Peyer's patch (tissue), 4 donors: ENCODE data around the gene DDX27. TPM values are rescaled to one million over a fixed set of nuclear protein-coding genes. Genes with fewer than 3 reads are reported as not detected.

Experiments used
- DNase-seq, 3 donors: peaks; one replicate each; pipeline ENCODE4 v3.0.0-alpha.2; 2017 to 2019
- H3K27ac ChIP-seq, 4 donors: fragments of 200-600 bp; sonication (generic); one replicate each; pipeline ENCODE4 v1.5.1; 2016 to 2019
- H3K27me3 ChIP-seq, 2 donors: fragments of 200-600 bp; sonication (generic); one replicate each; pipeline ENCODE4 v1.5.1; 2019
- H3K36me3 ChIP-seq, 3 donors: fragments of 200-600 bp; sonication (generic); one replicate each; pipeline ENCODE4 v1.5.1; 2016 to 2019
- H3K4me1 ChIP-seq, 4 donors: fragments of 200-600 bp; sonication (generic); one replicate each; pipeline ENCODE4 v1.5.1; 2016 to 2019
- H3K4me3 ChIP-seq, 4 donors: fragments of 200-600 bp; sonication (generic); 1 replicate in 3 of 4; 2 replicates in 1 of 4; pipeline ENCODE4 v1.5.1; 2016 to 2019; ENCODE audit warnings: mild to moderate bottlenecking in 1 of 4
- H3K9me3 ChIP-seq, 4 donors: fragments of 200-600 bp; sonication (generic); one replicate each; pipeline ENCODE4 v1.5.1; 2016 to 2019; ENCODE audit warnings: mild to moderate bottlenecking in 1 of 4
- POLR2A ChIP-seq, 2 donors: fragments of 450-650 bp; IDR thresholded peaks; one replicate each; pipeline ENCODE4 v1.5.1; 2017; ENCODE audit warnings: antibody characterized with exemption in 2 of 2, mild to moderate bottlenecking in 2 of 2, moderate library complexity in 2 of 2
- total RNA-seq, 4 donors: library from RNA; depleted of rRNA; stranded (reverse); fragments of >200 nt; gene quantifications; one replicate each; pipeline ENCODE4 v1.1.0, GENCODE V29; 2016
- TF ChIP-seq, protein P1 (sequence below), 6 experiments: fragments of 450-650 bp in 4 of 6; fragments of 200-600 bp in 2 of 6; sonication (generic) in 1 of 6; IDR thresholded peaks; one replicate each; pipeline ENCODE4 v1.5.1; 2017 to 2019; ENCODE audit warnings: antibody characterized with exemption in 6 of 6, mild to moderate bottlenecking in 3 of 6, moderate library complexity in 1 of 6

The DDX27 gene
- total RNA-seq, 4 donors from 2014 or later: 23.1 to 81.7 (median 39.2) TPM

DNA sequence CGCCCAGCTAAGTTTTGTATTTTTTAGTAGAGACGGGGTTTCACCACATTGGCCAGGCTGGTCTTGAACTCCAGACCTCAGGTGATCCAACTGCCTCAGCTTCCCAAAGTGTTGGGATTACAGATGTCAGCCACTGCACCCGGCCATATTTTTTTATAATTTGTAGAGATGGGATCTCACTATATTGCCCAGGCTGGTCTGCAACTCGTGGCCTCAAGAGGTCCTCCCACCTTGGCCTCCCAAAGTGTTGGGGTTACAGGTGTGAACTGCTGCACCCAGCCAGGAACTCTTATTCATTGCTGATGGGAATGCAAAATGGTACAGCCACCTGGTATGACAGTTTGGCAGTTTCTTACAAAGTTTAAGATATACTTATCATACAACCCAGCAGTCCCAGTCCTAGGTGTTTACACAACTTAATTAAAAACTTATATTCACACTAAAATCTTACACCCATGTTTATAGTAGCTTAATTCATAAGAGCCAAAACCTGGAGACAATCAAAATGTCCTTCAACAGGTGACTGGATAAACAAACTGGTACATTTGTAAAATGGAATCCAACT, 19.4 kb upstream of the DDX27 start:
- no peak for TF ChIP-seq POLR2A (IDR thresholded peaks at IDR 0.05)
- TF ChIP-seq, protein P1, sequence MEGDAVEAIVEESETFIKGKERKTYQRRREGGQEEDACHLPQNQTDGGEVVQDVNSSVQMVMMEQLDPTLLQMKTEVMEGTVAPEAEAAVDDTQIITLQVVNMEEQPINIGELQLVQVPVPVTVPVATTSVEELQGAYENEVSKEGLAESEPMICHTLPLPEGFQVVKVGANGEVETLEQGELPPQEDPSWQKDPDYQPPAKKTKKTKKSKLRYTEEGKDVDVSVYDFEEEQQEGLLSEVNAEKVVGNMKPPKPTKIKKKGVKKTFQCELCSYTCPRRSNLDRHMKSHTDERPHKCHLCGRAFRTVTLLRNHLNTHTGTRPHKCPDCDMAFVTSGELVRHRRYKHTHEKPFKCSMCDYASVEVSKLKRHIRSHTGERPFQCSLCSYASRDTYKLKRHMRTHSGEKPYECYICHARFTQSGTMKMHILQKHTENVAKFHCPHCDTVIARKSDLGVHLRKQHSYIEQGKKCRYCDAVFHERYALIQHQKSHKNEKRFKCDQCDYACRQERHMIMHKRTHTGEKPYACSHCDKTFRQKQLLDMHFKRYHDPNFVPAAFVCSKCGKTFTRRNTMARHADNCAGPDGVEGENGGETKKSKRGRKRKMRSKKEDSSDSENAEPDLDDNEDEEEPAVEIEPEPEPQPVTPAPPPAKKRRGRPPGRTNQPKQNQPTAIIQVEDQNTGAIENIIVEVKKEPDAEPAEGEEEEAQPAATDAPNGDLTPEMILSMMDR (IDR thresholded peaks at IDR 0.05): no peak
- Histone ChIP-seq H3K4me1 (no peaks in the 10 kb centered on the region), H3K9me3 (no peaks in the 10 kb centered on the region), H3K27ac (no peak overlapping the region), H3K4me3 (no peak overlapping the region), H3K27me3 (no peaks in the 10 kb centered on the region), H3K36me3 (no peaks in the 10 kb centered on the region)
- peak in 1 of 3 donors; percentile 3 for DNase-seq

DNA sequence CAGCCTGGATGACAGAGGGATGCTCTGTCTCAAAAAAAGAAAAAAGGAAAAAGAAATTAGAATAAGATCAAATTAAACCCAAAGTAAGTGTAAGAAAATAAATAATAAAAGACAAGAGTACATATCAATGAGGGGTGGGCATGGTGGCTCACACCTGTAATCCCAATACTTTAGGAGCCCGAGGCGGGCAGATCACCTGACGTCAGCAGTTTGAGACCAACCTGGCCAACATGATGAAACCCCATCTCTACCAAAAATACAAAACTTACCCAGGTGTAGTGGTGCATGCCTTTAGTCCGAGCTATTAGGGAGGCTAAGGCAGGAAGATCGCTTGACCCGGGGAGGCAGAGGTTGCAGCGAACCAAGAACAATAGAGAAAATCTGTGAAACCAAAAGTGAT, 16.2 kb upstream of the DDX27 start:
- Histone ChIP-seq H3K27ac (no peak overlapping the region), H3K36me3 (no peaks in the 10 kb centered on the region), H3K4me1 (no peaks in the 10 kb centered on the region), H3K4me3 (no peak overlapping the region), H3K27me3 (no peaks in the 10 kb centered on the region), H3K9me3 (no peaks in the 10 kb centered on the region)
- peak in 1 of 3 donors; percentile 8 for DNase-seq
- no peak for TF ChIP-seq POLR2A (IDR thresholded peaks at IDR 0.05)
- TF ChIP-seq, protein P1 (IDR thresholded peaks at IDR 0.05): no peak

DNA sequence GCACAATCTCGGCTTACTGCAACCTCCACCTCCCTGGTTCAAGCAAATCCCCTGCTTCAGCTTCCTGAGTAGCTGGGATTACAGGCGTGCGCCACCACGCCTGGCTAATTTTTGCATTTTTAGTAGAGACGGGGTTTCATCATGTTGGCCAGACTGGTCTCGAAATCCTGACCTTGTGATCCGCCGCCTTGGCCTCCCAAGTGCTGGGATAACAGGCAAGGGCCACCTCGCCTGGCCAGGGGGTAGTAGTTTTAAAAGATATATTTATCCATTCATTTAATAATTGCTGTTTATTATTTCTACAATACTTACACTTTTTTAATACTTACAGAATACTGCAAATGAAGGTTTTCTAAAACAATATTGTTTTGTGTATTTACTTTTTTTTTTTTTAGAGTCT, 15.5 kb upstream of the DDX27 start:
- no peaks in the 10 kb centered on the region for H3K36me3 ChIP-seq
- no peak overlapping the region for H3K27ac ChIP-seq
- TF ChIP-seq, protein P1 (IDR thresholded peaks at IDR 0.05): no peak
- TF ChIP-seq POLR2A (IDR thresholded peaks at IDR 0.05): no peak
- H3K4me1 ChIP-seq: no peaks in the 10 kb centered on the region
- H3K4me3 ChIP-seq: no peak overlapping the region
- no peaks in the 10 kb centered on the region for H3K9me3 ChIP-seq
- H3K27me3 ChIP-seq: no peaks in the 10 kb centered on the region
- peak in 1 of 3 donors; percentile 13 for DNase-seq

DNA sequence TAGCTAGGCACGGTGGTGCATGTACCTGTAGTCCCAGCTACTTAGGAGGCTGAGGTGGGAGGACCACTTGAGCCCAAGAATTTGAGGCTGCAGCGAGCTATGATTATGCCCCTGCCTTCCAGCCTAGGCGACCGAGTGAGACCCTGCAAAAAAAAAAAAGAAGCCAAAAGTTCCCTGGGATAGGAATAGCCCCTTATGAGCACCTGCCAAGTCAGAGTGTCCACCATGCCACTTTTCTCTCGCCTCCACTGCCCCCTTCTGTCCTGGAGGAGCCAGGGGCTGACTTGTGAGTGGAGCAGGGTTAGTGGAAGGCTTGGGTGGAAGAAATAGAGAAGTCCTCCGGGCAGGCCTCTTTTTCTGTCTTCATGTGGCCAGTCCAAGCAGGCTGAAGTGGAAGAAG, 12.1 kb upstream of the DDX27 start:
- no peak for TF ChIP-seq POLR2A (IDR thresholded peaks at IDR 0.05)
- TF ChIP-seq, protein P1 (IDR thresholded peaks at IDR 0.05): no peak
- no peak for DNase-seq

DNA sequence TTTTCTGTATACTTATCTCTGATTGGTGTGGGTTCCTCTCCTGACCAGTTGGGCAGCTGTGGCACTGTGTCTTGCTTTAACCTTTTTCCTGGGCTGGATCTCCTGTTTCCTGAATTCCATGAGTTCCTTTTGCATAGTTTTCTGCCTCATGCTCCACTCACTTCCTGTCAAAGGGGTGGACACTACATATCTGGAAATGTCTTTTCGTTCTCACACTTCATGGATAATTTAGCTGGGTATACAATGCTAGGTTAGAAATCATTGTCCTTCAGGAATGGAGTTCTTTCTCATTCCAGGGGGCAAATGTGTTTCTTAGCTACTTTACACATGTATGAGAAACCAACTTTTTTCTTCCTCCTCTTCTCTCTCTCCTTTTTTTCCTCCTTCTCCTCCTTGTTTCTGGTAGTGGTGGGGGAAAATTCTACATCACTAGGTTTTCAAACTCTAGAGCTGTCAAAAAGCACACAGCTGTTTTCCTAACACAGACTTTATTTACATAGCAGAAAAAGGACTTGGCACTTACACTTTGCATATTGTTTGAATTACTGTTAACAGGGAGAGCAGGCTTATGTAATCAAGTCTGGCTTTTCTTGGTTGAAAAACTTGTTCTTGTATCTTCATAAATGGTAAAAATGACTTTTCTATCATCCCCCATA, 9.0 kb upstream of the DDX27 start:
- TF ChIP-seq, protein P1 (IDR thresholded peaks at IDR 0.05): no peak
- no peak for TF ChIP-seq POLR2A (IDR thresholded peaks at IDR 0.05)
- Histone ChIP-seq H3K27ac (no peak overlapping the region), H3K36me3 (no peaks in the 10 kb centered on the region), H3K4me3 (no peak overlapping the region), H3K4me1 (no peaks in the 10 kb centered on the region), H3K27me3 (no peaks in the 10 kb centered on the region), H3K9me3 (no peaks in the 10 kb centered on the region)
- no peak for DNase-seq

More for the DNA sequence above, 12.1 kb upstream of the DDX27 start:
- Histone ChIP-seq H3K36me3 (no peaks in the 10 kb centered on the region), H3K27ac (no peak overlapping the region), H3K4me3 (no peak overlapping the region), H3K9me3 (no peaks in the 10 kb centered on the region), H3K4me1 (no peaks in the 10 kb centered on the region), H3K27me3 (no peaks in the 10 kb centered on the region)
